HepG2 (cell line): Measurements from ENCODE around the gene ZMAT2. TPM values are rescaled to one million over a fixed set of nuclear protein-coding genes. Genes with fewer than 3 reads are reported as not detected.
A peak's percentile ranks its signal among the peaks of the same experiment; 100 is the strongest.

Experiments
- ARID4A ChIP-seq: sonication (generic); formaldehyde crosslinking; IDR thresholded peaks from 2 replicates; pipeline ENCODE4 v1.5.0; 2020; ENCODE audit warnings: mild to moderate bottlenecking, missing genetic modification reagents, borderline replicate concordance
- BHLHE40 ChIP-seq: IDR thresholded peaks from 2 replicates; pipeline ENCODE4 v1.6.1; 2011; ENCODE audit warnings: low read length, improper control_type of control experiment
- CBFB ChIP-seq: sonication (generic); formaldehyde crosslinking; IDR thresholded peaks from 2 replicates; pipeline ENCODE4 v1.4.0; 2020; ENCODE audit warnings: missing genetic modification reagents
- DMAP1 ChIP-seq: IDR thresholded peaks from 2 replicates; pipeline ENCODE4 v1.6.1; 2016
- DR1 ChIP-seq: sonication (generic); formaldehyde crosslinking; IDR thresholded peaks from 2 replicates; pipeline ENCODE4 v1.8.0; 2021; ENCODE audit warnings: mild to moderate bottlenecking, missing genetic modification reagents, inconsistent platforms
- EP300 ChIP-seq, 3 experiments: sonication (generic) in 1 of 3; formaldehyde crosslinking in 1 of 3; IDR thresholded peaks; 2 replicates each; pipeline versions ENCODE4 v1.5.1 to v1.6.1; 2011 to 2020; ENCODE audit warnings: low read depth in 2 of 3, low read length in 2 of 3, borderline replicate concordance in 1 of 3, improper control_type of control experiment in 1 of 3, mild to moderate bottlenecking in 1 of 3, missing genetic modification reagents in 1 of 3, moderate library complexity in 1 of 3
- HOXA7 ChIP-seq: sonication (generic); formaldehyde crosslinking; IDR thresholded peaks from 2 replicates; pipeline ENCODE4 v1.8.1; 2022; ENCODE audit warnings: mild to moderate bottlenecking, missing genetic modification reagents, moderate library complexity
- IRF9 ChIP-seq: sonication (generic); formaldehyde crosslinking; IDR thresholded peaks from 2 replicates; pipeline ENCODE4 v1.8.0; 2022; ENCODE audit warnings: missing genetic modification reagents, mild to moderate bottlenecking, borderline replicate concordance
- MXD3 ChIP-seq: IDR thresholded peaks from 2 replicates; pipeline ENCODE4 v1.6.1; 2016; ENCODE audit warnings: mild to moderate bottlenecking, missing biosample characterization, missing genetic modification reagents
- NR0B2 ChIP-seq: sonication (generic); formaldehyde crosslinking; IDR thresholded peaks from 2 replicates; pipeline ENCODE4 v1.4.0; 2020; ENCODE audit warnings: mild to moderate bottlenecking, missing genetic modification reagents
- PITX1 ChIP-seq: sonication (generic); formaldehyde crosslinking; IDR thresholded peaks from 2 replicates; pipeline ENCODE4 v1.5.1; 2020; ENCODE audit warnings: mild to moderate bottlenecking, missing genetic modification reagents
- PLRG1 ChIP-seq: fragments of 450-650 bp; conservative IDR thresholded peaks from 2 replicates; pipeline ENCODE4 v1.6.1; 2016
- POGZ ChIP-seq: sonication (generic); formaldehyde crosslinking; IDR thresholded peaks from 2 replicates; pipeline ENCODE4 v1.4.0; 2020; ENCODE audit warnings: mild to moderate bottlenecking, missing genetic modification reagents
- RXRA ChIP-seq: sonication (generic); formaldehyde crosslinking; IDR thresholded peaks from 2 replicates; pipeline ENCODE4 v1.5.1; 2020; ENCODE audit warnings: missing genetic modification reagents
- TCF12 ChIP-seq, 2 experiments: fragments of 450-650 bp in 1 of 2; sonication (generic) in 1 of 2; formaldehyde crosslinking in 1 of 2; IDR thresholded peaks; 2 replicates each; pipeline versions ENCODE4 v1.6.1 to v1.8.0; 2017 to 2022; ENCODE audit warnings: antibody characterized with exemption in 1 of 2, mild to moderate bottlenecking in 1 of 2, missing genetic modification reagents in 1 of 2, moderate library complexity in 1 of 2
- TOE1 ChIP-seq: sonication (generic); formaldehyde crosslinking; IDR thresholded peaks from 2 replicates; pipeline ENCODE4 v1.4.0; 2020; ENCODE audit warnings: mild to moderate bottlenecking, missing genetic modification reagents
- ZFP36L1 ChIP-seq: sonication (generic); formaldehyde crosslinking; IDR thresholded peaks from 2 replicates; pipeline ENCODE4 v1.8.0; 2022; ENCODE audit warnings: mild to moderate bottlenecking, missing genetic modification reagents, moderate library complexity
- ZNF235 ChIP-seq: sonication (generic); formaldehyde crosslinking; IDR thresholded peaks from 2 replicates; pipeline ENCODE4 v1.8.1; 2023; ENCODE audit warnings: mild to moderate bottlenecking, missing genetic modification reagents, borderline replicate concordance
- ZNF362 ChIP-seq: sonication (generic); formaldehyde crosslinking; IDR thresholded peaks from 2 replicates; pipeline ENCODE4 v1.4.0; 2020; ENCODE audit warnings: missing genetic modification reagents, mild to moderate bottlenecking, borderline replicate concordance
- ZNF703 ChIP-seq: sonication (generic); formaldehyde crosslinking; IDR thresholded peaks from 2 replicates; pipeline ENCODE4 v1.5.1; 2020; ENCODE audit warnings: missing genetic modification reagents, mild to moderate bottlenecking, moderate library complexity, borderline replicate concordance
- polyA plus RNA-seq, 8 experiments: library from polyadenylated mRNA; depleted of rRNA in 3 of 8; stranded (reverse) in 7 of 8; unstranded in 1 of 8; fragments of >200 nt; fragmentation: Illumina TruSeq in 4 of 8; extraction: Trizol in 4 of 8; gene quantifications; 2 replicates each; pipeline versions ENCODE4 v1.2.1 to v1.2.3, GENCODE V29; 2011 to 2016; ENCODE audit warnings: low read depth in 4 of 8, missing spikeins in 1 of 8, mixed read lengths in 1 of 8; ENCODE audit not compliant: insufficient read depth in 1 of 8
- total RNA-seq, 5 experiments: library from RNA; depleted of rRNA; stranded (reverse); fragments of >200 nt; fragmentation: Illumina TruSeq; extraction: Trizol; gene quantifications; 2 replicates each; pipeline ENCODE4 v1.2.3, GENCODE V29; 2016; ENCODE audit warnings: low read depth in 1 of 5

ZMAT2 gene
- total and polyA plus RNA-seq, 2 of the 13 experiments (the other 11 are each of a cell fraction or from before 2014, with no cell fraction given), result 35.4 to 92.8 TPM

GRCh38 chr5:140664359-140665119 lies 35.7 kb upstream of the ZMAT2 start, which contains the start of gene WDR55 (continued):
- TF ChIP-seq ARID4A (CRISPR knock-in tag) (peak; percentile 96), TOE1 (CRISPR knock-in tag) (no peak), DMAP1 (peak; percentile 89; the same call in 1 of the 2 replicates), DR1 (CRISPR knock-in tag) (peak; percentile 31; the same call in 1 of the 2 replicates), CBFB (CRISPR knock-in tag) (peak; percentile 74), ZFP36L1 (CRISPR knock-in tag) (no peak), POGZ (CRISPR knock-in tag) (peak; percentile 67; the same call in 1 of the 2 replicates), RXRA (peak; percentile 98), ZNF235 (CRISPR knock-in tag) (0 out of 2 replicates have a peak, but pooled peaks have one; percentile 51), TCF12 (IDR thresholded peaks at IDR 0.05) (no peak), TCF12 (CRISPR knock-in tag; IDR thresholded peaks at IDR 0.05) (no peak), ZNF362 (CRISPR knock-in tag) (no peak), ZNF703 (CRISPR knock-in tag) (0 out of 2 replicates have a peak, but pooled peaks have one; percentile 28), IRF9 (CRISPR knock-in tag) (peak; percentile 57; the same call in 1 of the 2 replicates), HOXA7 (CRISPR knock-in tag) (no peak), PITX1 (CRISPR knock-in tag) (0 out of 2 replicates have a peak, but pooled peaks have one; percentile 14), PLRG1 (no peak), NR0B2 (CRISPR knock-in tag) (peak; percentile 71; the same call in 1 of the 2 replicates), BHLHE40 (0 out of 2 replicates have a peak, but pooled peaks have one; percentile 39), MXD3 (peak; percentile 60; the same call in 1 of the 2 replicates), EP300 (IDR thresholded peaks at IDR 0.05; ENCODE audit: low read depth in 2 of 2, low read length in 2 of 2) (peak in 1 of 2 experiments; percentile 19; a peak in 1 of 4 replicates), EP300 (CRISPR knock-in tag; IDR thresholded peaks at IDR 0.05; ENCODE audit: borderline replicate concordance) (0 out of 2 replicates have a peak, but pooled peaks have one; percentile 8)
